Neural crest cell (in vitro differentiated cells): ENCODE data around the gene GLIS1. TPM values are rescaled to one million over a fixed set of nuclear protein-coding genes. Genes with fewer than 3 reads are reported as not detected.

Experiments
- DNase-seq: peaks from one replicate; pipeline ENCODE4 v3.0.0; 2021; ENCODE audit warnings: low read depth, mixed read lengths, low spot score
- H3K27ac Mint-ChIP-seq: one replicate; pipeline ENCODE4 v1.8.0; 2021; ENCODE audit warnings: mild to moderate bottlenecking, mixed read lengths; ENCODE audit not compliant: unreplicated experiment
- H3K27me3 Mint-ChIP-seq: 2 replicates; pipeline ENCODE4 v1.8.0; 2021; ENCODE audit warnings: low read depth, mild to moderate bottlenecking, mixed read lengths
- H3K36me3 Mint-ChIP-seq: 2 replicates; pipeline ENCODE4 v1.8.0; 2021; ENCODE audit warnings: low read depth, mild to moderate bottlenecking, mixed read lengths
- H3K4me1 Mint-ChIP-seq: 2 replicates; pipeline ENCODE4 v1.8.0; 2021; ENCODE audit warnings: mixed read lengths
- H3K4me3 Mint-ChIP-seq: one replicate; pipeline ENCODE4 v1.8.0; 2021; ENCODE audit warnings: mild to moderate bottlenecking, mixed read lengths
- H3K9me3 Mint-ChIP-seq: 2 replicates; pipeline ENCODE4 v1.8.0; 2021; ENCODE audit warnings: mixed read lengths
- total RNA-seq: library from RNA; stranded (reverse); gene quantifications from 2 replicates; pipeline ENCODE4 v1.2.1, GENCODE V29; 2021
- TF ChIP-seq, protein P1 (sequence below): fragments of 200-600 bp; sonication (generic); conservative IDR thresholded peaks from 2 replicates; pipeline ENCODE4 v1.5.0; 2021; ENCODE audit warnings: antibody characterized with exemption, mild to moderate bottlenecking

Gene GLIS1
- total RNA-seq, 1 donor from 2014 or later = not detected

DNA sequence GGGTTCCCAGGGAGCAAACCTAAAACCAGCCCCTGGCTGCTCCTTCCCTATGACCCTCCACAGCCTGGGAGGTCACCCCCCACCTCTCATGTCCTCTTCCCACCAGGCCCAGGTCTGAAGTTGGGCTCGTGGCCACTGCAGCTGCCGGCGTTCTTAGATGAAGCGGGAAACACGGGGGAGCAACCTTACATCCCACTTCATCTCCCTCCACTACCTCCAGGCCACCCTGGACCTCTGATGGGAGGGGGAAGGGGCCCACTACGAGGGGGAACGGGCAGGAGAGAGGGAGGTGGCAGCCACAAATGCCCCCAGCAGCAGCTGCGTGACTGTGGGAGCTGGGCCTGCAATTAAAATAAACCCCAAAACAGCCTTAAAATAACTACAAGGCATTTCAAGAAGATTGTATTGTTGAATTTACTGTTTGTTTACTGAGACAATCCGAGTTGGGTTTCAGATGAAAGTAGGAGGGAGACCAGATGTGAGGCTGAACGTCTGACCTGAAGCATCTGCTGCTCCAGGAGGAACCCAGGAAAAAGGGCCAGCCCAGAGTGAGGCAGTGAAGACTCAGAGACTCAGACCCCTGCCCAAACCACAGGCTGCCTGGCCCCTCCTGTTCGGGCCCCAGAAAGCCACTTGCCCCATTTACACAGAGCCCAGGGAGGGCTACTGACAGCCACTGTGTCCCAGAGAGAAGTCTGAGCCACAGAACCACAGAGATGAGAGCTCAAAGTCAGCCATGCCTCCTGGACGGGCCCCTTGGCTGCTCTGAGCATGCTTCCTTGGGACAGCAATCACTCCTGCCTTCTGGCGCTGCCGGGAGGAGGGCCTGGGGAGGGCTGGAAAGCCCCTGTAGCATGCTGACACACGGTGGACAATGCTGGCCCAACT, 59.8 kb downstream of the GLIS1 start:
- H3K27me3 Mint-ChIP-seq = peaks cover 13% of the 10 kb centered on the region

DNA sequence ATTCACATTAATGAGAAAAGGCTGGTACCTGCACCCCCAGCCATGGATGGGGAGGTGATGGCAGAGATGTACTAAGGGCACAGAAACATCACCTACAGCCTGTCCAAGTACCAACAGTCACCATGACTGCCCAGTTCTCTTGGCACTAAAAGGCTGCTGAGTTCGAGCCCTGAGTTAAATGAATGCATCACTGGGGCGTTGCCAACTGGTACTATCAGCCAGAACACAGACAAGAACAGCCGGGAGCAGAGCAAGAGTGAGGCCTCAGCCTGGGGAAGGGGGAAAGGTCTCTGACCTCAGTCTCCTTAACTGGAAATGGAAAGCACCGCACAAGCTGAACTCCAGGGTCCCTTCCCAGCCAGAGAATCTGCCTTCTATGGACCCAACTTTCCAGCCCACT, 60.5 kb downstream of the GLIS1 start:
- DNase-seq = no peak
- TF ChIP-seq, protein P1, sequence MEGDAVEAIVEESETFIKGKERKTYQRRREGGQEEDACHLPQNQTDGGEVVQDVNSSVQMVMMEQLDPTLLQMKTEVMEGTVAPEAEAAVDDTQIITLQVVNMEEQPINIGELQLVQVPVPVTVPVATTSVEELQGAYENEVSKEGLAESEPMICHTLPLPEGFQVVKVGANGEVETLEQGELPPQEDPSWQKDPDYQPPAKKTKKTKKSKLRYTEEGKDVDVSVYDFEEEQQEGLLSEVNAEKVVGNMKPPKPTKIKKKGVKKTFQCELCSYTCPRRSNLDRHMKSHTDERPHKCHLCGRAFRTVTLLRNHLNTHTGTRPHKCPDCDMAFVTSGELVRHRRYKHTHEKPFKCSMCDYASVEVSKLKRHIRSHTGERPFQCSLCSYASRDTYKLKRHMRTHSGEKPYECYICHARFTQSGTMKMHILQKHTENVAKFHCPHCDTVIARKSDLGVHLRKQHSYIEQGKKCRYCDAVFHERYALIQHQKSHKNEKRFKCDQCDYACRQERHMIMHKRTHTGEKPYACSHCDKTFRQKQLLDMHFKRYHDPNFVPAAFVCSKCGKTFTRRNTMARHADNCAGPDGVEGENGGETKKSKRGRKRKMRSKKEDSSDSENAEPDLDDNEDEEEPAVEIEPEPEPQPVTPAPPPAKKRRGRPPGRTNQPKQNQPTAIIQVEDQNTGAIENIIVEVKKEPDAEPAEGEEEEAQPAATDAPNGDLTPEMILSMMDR = no peak
- Mint-ChIP-seq H3K27ac (no peak overlapping the region), H3K27me3 (peaks cover 9% of the 10 kb centered on the region), H3K4me3 (no peak overlapping the region), H3K4me1 (peaks cover 12% of the 10 kb centered on the region), H3K9me3 (no peaks in the 10 kb centered on the region), H3K36me3 (no peaks in the 10 kb centered on the region)

More for the DNA sequence above, 59.8 kb downstream of the GLIS1 start:
- DNase-seq = no peak
- Mint-ChIP-seq H3K4me3 (no peak overlapping the region), H3K9me3 (no peaks in the 10 kb centered on the region), H3K27ac (no peak overlapping the region), H3K4me1 (peaks cover 12% of the 10 kb centered on the region), H3K36me3 (no peaks in the 10 kb centered on the region)
- TF ChIP-seq, protein P1 = no peak

DNA sequence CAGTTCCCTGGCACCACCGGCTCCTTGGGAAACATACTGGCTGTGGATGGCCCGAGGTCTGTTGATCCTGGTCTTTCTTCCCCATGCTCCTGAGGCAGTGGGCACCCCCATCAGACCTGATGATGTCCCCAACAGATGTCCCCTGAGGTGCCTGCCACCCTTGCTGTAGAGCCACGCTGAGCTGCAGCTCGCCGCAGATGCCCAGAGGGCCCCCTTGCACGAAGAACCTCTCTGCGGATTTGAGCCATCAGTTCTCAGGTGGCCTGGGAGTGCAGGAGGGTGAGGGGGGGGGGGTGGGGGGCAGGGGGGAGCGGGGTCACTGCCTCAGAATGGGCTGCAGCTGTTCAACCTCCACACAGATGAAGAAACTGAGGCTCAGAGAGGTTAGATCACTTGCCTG, 60.9 kb downstream of the GLIS1 start:
- DNase-seq = no peak
- peaks cover 8% of the 10 kb centered on the region for H3K27me3 Mint-ChIP-seq
- H3K27ac Mint-ChIP-seq = no peak overlapping the region
- TF ChIP-seq, protein P1 = no peak
- H3K36me3 Mint-ChIP-seq = no peaks in the 10 kb centered on the region
- no peaks in the 10 kb centered on the region for H3K9me3 Mint-ChIP-seq
- no peak overlapping the region for H3K4me3 Mint-ChIP-seq
- peaks cover 12% of the 10 kb centered on the region for H3K4me1 Mint-ChIP-seq

DNA sequence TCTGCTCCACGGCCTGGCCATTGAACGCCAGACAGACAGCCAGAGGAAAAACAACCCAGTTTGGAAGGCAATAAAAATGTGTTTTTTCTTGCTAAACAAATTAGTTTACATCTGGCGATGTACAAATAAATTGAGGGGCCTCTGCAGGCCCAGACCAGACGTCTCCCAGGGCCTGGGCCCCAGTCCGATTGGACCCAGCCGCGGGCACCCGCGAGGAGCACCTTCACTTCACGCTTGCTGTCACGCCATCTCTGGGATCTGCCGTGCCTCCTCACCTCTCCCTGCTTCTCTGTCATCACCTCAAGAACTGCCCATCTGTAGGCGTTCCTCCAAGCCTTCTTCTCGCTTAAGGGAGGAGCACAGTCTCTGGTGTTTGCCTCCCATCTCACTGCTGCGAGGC, 61.5 kb downstream of the GLIS1 start:
- Mint-ChIP-seq H3K4me1 (peaks cover 8% of the 10 kb centered on the region), H3K9me3 (no peaks in the 10 kb centered on the region), H3K36me3 (no peaks in the 10 kb centered on the region), H3K4me3 (no peak overlapping the region), H3K27me3 (peaks cover 5% of the 10 kb centered on the region), H3K27ac (no peak overlapping the region)
- DNase-seq = no peak
- TF ChIP-seq, protein P1 = no peak

DNA sequence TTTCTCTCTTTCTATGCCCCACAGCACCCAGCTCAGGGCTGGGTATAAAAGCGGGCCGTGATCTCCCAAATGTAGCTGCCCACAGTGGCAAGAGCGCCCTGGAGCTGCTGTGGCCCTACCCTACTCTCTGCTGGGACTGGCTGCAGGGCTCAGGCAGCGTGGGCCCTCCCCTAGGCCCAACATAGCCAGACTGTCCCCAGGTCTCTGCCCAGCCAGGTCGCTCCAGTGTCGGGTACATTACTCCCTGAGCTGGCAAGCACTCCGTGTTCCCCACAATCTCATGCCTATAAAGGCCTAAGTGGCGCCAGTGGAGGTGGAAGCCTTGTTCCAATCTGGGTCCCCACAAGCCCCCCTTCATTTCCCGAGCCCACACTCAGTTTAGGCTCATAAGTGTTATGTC, 66.2 kb downstream of the GLIS1 start:
- Mint-ChIP-seq H3K4me1 (no peaks in the 10 kb centered on the region), H3K27ac (no peak overlapping the region), H3K4me3 (no peak overlapping the region), H3K27me3 (no peaks in the 10 kb centered on the region), H3K36me3 (no peaks in the 10 kb centered on the region), H3K9me3 (no peaks in the 10 kb centered on the region)
- DNase-seq = no peak
- TF ChIP-seq, protein P1 = no peak
